WTC11 (cell line): ENCODE data around the gene CRACDL.

Source experiments
- CBFB ChIP-seq: sonication (generic); formaldehyde crosslinking; IDR thresholded peaks from 2 replicates; pipeline ENCODE4 v1.8.1; 2022; ENCODE audit warnings: mild to moderate bottlenecking, low read depth, missing genetic modification reagents
- TF ChIP-seq, protein P1 (sequence below): sonication (generic); formaldehyde crosslinking; IDR thresholded peaks from 2 replicates; pipeline ENCODE4 v1.8.0; 2023; ENCODE audit warnings: missing genetic modification reagents
- TF ChIP-seq, protein P2 (sequence below): fragments of 200-600 bp; IDR thresholded peaks from 2 replicates; pipeline ENCODE4 v1.8.0; 2022; ENCODE audit warnings: antibody characterized with exemption

DNA sequence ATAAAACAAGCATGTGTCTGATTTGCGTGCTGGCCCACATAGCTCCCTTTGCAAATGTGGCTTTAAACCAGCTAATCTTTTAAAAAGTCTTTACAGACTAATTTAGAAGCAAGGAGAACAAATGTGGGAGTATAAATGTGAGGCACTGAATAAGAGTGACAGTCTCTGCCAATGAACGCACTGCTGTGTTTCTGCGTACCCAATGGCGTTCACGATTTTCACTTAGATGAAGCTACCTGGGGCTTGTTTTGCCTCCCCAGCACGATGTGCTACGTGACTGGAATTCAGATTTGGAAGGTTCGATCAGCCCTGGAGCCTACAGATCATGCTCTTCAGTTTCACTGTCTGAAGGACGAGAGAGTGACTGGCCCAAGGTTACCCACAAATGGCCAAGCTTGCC lies 10.8 kb upstream of the CRACDL start:
- TF ChIP-seq, protein P1, sequence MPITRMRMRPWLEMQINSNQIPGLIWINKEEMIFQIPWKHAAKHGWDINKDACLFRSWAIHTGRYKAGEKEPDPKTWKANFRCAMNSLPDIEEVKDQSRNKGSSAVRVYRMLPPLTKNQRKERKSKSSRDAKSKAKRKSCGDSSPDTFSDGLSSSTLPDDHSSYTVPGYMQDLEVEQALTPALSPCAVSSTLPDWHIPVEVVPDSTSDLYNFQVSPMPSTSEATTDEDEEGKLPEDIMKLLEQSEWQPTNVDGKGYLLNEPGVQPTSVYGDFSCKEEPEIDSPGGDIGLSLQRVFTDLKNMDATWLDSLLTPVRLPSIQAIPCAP = no peak
- TF ChIP-seq, protein P2, sequence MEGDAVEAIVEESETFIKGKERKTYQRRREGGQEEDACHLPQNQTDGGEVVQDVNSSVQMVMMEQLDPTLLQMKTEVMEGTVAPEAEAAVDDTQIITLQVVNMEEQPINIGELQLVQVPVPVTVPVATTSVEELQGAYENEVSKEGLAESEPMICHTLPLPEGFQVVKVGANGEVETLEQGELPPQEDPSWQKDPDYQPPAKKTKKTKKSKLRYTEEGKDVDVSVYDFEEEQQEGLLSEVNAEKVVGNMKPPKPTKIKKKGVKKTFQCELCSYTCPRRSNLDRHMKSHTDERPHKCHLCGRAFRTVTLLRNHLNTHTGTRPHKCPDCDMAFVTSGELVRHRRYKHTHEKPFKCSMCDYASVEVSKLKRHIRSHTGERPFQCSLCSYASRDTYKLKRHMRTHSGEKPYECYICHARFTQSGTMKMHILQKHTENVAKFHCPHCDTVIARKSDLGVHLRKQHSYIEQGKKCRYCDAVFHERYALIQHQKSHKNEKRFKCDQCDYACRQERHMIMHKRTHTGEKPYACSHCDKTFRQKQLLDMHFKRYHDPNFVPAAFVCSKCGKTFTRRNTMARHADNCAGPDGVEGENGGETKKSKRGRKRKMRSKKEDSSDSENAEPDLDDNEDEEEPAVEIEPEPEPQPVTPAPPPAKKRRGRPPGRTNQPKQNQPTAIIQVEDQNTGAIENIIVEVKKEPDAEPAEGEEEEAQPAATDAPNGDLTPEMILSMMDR = no peak
- no peak for TF ChIP-seq CBFB (CRISPR knock-in tag)
